ENCODE measurements around the gene MBP. TPM values are rescaled to one million over a fixed set of nuclear protein-coding genes. Genes with fewer than 3 reads are reported as not detected.
"Not testable (repeated sequence)": the region's sequence is repeated elsewhere in the genome, so short reads cannot be mapped to it uniquely, and the experiment has no call there.

MBP gene
- total RNA-seq, 1 experiment from 2014 or later, result 31.6 TPM

DNA sequence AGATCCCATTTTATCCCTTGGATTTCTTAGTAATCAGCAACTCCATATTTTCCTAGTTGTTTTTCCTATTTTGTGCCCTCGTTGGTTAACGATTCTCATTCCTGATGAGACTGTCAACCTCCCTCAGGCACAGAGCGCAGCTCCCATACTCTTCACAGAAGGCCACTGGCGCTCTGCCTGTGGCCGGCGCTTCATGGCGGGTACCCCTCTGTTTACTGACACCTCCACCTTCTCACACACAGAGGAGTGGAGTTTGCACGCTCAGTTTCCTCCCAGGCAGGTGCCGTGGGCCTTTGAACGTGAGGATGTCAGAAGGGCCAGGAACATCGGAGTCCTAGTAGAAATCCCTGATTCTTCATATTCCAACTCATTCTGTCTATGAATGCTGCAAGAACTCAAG, 139.0 kb downstream of the MBP start:
- Mint-ChIP-seq H3K9me3 (ENCODE audit: unreplicated experiment) (no peaks in the 10 kb centered on the region), H3K36me3 (ENCODE audit: insufficient read depth, unreplicated experiment) (no peaks in the 10 kb centered on the region), H3K27ac (ENCODE audit: low read depth, unreplicated experiment) (no peak overlapping the region), H3K4me1 (ENCODE audit: insufficient read depth, unreplicated experiment) (no peaks in the 10 kb centered on the region), H3K4me3 (ENCODE audit: unreplicated experiment) (no peak overlapping the region), H3K27me3 (ENCODE audit: insufficient read depth, unreplicated experiment) (peaks cover 30% of the 10 kb centered on the region)
- DNase-seq (ENCODE audit: unreplicated experiment), result no peak
- ChIA-PET CTCF (interaction anchor here (0.6 to 6.7 kb wide), 2 partner anchors 9 to 33 kb away, joined by 3 to 40 read pairs; no protein-coding TSS in a partner anchor), POLR2A (no interaction called here)
- intact Hi-C loops (cut with micrococcal nuclease), result no loop called here
- TF ChIP-seq, protein P1, sequence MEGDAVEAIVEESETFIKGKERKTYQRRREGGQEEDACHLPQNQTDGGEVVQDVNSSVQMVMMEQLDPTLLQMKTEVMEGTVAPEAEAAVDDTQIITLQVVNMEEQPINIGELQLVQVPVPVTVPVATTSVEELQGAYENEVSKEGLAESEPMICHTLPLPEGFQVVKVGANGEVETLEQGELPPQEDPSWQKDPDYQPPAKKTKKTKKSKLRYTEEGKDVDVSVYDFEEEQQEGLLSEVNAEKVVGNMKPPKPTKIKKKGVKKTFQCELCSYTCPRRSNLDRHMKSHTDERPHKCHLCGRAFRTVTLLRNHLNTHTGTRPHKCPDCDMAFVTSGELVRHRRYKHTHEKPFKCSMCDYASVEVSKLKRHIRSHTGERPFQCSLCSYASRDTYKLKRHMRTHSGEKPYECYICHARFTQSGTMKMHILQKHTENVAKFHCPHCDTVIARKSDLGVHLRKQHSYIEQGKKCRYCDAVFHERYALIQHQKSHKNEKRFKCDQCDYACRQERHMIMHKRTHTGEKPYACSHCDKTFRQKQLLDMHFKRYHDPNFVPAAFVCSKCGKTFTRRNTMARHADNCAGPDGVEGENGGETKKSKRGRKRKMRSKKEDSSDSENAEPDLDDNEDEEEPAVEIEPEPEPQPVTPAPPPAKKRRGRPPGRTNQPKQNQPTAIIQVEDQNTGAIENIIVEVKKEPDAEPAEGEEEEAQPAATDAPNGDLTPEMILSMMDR (IDR thresholded peaks at IDR 0.05; ENCODE audit: unreplicated experiment), result no peak
- BruUV-seq (replicated peaks), result no TSS peak

DNA sequence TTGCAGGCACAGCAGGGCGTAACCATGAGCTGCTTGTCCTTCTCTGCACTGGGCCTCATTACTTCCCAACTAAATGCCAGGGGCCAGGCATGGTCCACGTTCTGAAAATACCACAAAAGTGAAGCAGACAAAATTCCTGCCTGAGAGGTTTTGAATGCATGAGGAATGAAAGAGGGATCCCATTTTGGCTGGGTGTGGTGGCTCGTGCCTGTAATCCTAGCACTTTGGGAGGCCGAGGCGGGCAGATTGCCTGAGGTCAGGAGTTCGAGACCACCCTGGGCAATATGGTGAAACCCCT, 139.5 kb downstream of the MBP start:
- no peaks in the 10 kb centered on the region for H3K36me3 Mint-ChIP-seq (ENCODE audit: insufficient read depth, unreplicated experiment)
- H3K9me3 Mint-ChIP-seq (ENCODE audit: unreplicated experiment), result no peaks in the 10 kb centered on the region
- ChIA-PET POLR2A (no interaction called here), CTCF (interaction anchor here (6.7 kb wide), 1 partner anchor 9 kb away, joined by 40 read pairs; no protein-coding TSS in a partner anchor)
- TF ChIP-seq, protein P1 (IDR thresholded peaks at IDR 0.05; ENCODE audit: unreplicated experiment), result no peak
- no TSS peak for BruUV-seq (replicated peaks)
- no peak overlapping the region for H3K27ac Mint-ChIP-seq (ENCODE audit: low read depth, unreplicated experiment)
- peaks cover 35% of the 10 kb centered on the region for H3K27me3 Mint-ChIP-seq (ENCODE audit: insufficient read depth, unreplicated experiment)
- H3K4me3 Mint-ChIP-seq (ENCODE audit: unreplicated experiment), result no peak overlapping the region
- H3K4me1 Mint-ChIP-seq (ENCODE audit: insufficient read depth, unreplicated experiment), result no peaks in the 10 kb centered on the region
- no peak for DNase-seq (ENCODE audit: unreplicated experiment)
- intact Hi-C loops (cut with micrococcal nuclease), result no loop called here

GRCh38 chr18:76992226-76993084, 140.1 kb downstream of the MBP start:
- Mint-ChIP-seq H3K4me3 (ENCODE audit: unreplicated experiment) (no peak overlapping the region), H3K4me1 (ENCODE audit: insufficient read depth, unreplicated experiment) (no peaks in the 10 kb centered on the region), H3K27ac (ENCODE audit: low read depth, unreplicated experiment) (no peak overlapping the region), H3K36me3 (ENCODE audit: insufficient read depth, unreplicated experiment) (no peaks in the 10 kb centered on the region), H3K9me3 (ENCODE audit: unreplicated experiment) (no peaks in the 10 kb centered on the region), H3K27me3 (ENCODE audit: insufficient read depth, unreplicated experiment) (peaks cover 39% of the 10 kb centered on the region)
- intact Hi-C loops (cut with micrococcal nuclease), result no loop called here
- TF ChIP-seq, protein P1 (IDR thresholded peaks at IDR 0.05; ENCODE audit: unreplicated experiment), result no peak
- ChIA-PET CTCF (interaction anchor here (0.8 to 6.7 kb wide), 2 partner anchors 8 kb away, joined by 4 to 40 read pairs; no protein-coding TSS in a partner anchor), POLR2A (no interaction called here)
- no TSS peak for BruUV-seq (replicated peaks)
- no peak for DNase-seq (ENCODE audit: unreplicated experiment)

- intact Hi-C loops (cut with micrococcal nuclease), result no loop called here
- Mint-ChIP-seq H3K9me3 (ENCODE audit: unreplicated experiment) (no peaks in the 10 kb centered on the region), H3K36me3 (ENCODE audit: insufficient read depth, unreplicated experiment) (no peaks in the 10 kb centered on the region), H3K27ac (ENCODE audit: low read depth, unreplicated experiment) (no peak overlapping the region), H3K4me3 (ENCODE audit: unreplicated experiment) (no peak overlapping the region), H3K27me3 (ENCODE audit: insufficient read depth, unreplicated experiment) (peaks cover 39% of the 10 kb centered on the region), H3K4me1 (ENCODE audit: insufficient read depth, unreplicated experiment) (no peaks in the 10 kb centered on the region)
- no TSS peak for BruUV-seq (replicated peaks)
- ChIA-PET CTCF (interaction anchor here (0.6 to 6.7 kb wide), 5 partner anchors 7 to 1661 kb away, joined by 3 to 40 read pairs (median 3); no protein-coding TSS in a partner anchor), POLR2A (no interaction called here)
- no peak for DNase-seq (ENCODE audit: unreplicated experiment)
- TF ChIP-seq, protein P1 (IDR thresholded peaks at IDR 0.05; ENCODE audit: unreplicated experiment), result no peak
These were observed 141.4 kb downstream of the MBP start for GRCh38 chr18:76991021-76991688.

DNA sequence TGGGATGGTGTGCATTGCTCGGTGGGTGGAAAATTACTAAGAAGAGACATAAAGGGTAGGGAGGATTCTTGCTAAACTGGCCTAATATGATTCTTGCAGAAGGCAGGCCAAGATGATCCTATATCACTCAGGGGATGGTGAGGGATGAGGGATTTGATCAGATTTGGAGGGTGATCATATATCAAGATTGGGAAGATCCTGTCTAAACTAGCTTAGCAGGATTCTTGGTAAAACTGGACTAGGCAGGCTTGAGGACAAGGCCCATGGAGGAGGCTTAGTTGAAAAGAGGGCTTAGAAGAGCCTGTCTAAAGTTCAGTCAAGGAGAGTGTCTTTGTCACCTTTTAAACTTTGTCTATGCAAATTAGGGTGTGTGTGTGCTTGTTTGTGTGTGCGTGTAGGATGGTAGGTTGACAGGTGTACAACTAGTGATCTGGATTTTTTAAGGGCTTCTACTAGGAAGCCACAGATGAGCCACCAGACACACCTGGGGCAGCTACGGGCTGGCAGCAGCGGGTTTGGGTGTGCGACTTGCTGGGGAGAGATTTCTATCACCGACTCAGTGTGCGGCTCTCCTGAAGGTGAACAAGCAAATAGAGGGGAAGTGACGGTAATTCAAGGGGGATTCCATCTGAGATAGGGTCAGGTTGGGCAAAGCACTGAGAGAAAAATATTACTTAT, 142.1 kb downstream of the MBP start:
- BruUV-seq (replicated peaks), result not testable (repeated sequence)
- CTCF ChIA-PET, result interaction anchor here (0.6 to 1.0 kb wide), 4 partner anchors 10 to 1661 kb away, joined by 3 to 5 read pairs (median 3); no protein-coding TSS in a partner anchor

More for the DNA sequence above, 142.1 kb downstream of the MBP start:
- intact Hi-C loops (cut with micrococcal nuclease); DNase-seq (ENCODE audit: unreplicated experiment); H3K9me3 Mint-ChIP-seq (ENCODE audit: unreplicated experiment); H3K27ac Mint-ChIP-seq (ENCODE audit: low read depth, unreplicated experiment); H3K36me3 Mint-ChIP-seq (ENCODE audit: insufficient read depth, unreplicated experiment); H3K4me1 Mint-ChIP-seq (ENCODE audit: insufficient read depth, unreplicated experiment); H3K4me3 Mint-ChIP-seq (ENCODE audit: unreplicated experiment); POLR2A ChIA-PET: not testable (repeated sequence)
- peaks cover 32% of the 10 kb centered on the region for H3K27me3 Mint-ChIP-seq (ENCODE audit: insufficient read depth, unreplicated experiment)
